Thoracic aorta (tissue), 2 donors: ENCODE measurements around the gene BLTP1. TPM values are rescaled to one million over a fixed set of nuclear protein-coding genes. Genes with fewer than 3 reads are reported as not detected.

Source experiments
- ATAC-seq: fragments of 150-250 bp; one replicate; pipeline ENCODE4 v1.8.0; 2017; ENCODE audit warnings: low read depth; ENCODE audit not compliant: insufficient number of reproducible peaks, low FRiP score
- DNase-seq: peaks from one replicate; pipeline ENCODE4 v3.0.0-alpha.2; 2020; ENCODE audit warnings: low spot score
- H3K27ac ChIP-seq, 2 donors: fragments of 200-600 bp; sonication (generic); 1 replicate in 1 of 2; 2 replicates in 1 of 2; pipeline ENCODE4 v1.5.1; 2016; ENCODE audit warnings: mild to moderate bottlenecking in 2 of 2, moderate library complexity in 2 of 2
- H3K27me3 ChIP-seq: fragments of 200-600 bp; sonication (generic); replicated peaks from 2 replicates; pipeline ENCODE4 v1.6.0; 2016; ENCODE audit warnings: mild to moderate bottlenecking; ENCODE audit not compliant: insufficient read depth
- H3K36me3 ChIP-seq: fragments of 200-600 bp; sonication (generic); one replicate; pipeline ENCODE4 v1.5.1; 2016
- H3K4me1 ChIP-seq, 2 donors: fragments of 200-600 bp; sonication (generic); 1 replicate in 1 of 2; 2 replicates in 1 of 2; pipeline versions ENCODE4 v1.5.1 to v1.6.0; 2016; ENCODE audit warnings: low read depth in 2 of 2, mild to moderate bottlenecking in 1 of 2; ENCODE audit not compliant: control insufficient read depth in 1 of 2
- H3K4me3 ChIP-seq: fragments of 200-600 bp; sonication (generic); 2 replicates; pipeline ENCODE4 v1.5.1; 2016; ENCODE audit warnings: mild to moderate bottlenecking
- H3K9me3 ChIP-seq: fragments of 200-600 bp; sonication (generic); 2 replicates; pipeline ENCODE4 v1.5.1; 2016
- total RNA-seq, 2 donors: library from RNA; depleted of rRNA; stranded (reverse); fragments of >200 nt; gene quantifications; one replicate each; pipeline versions ENCODE4 v1.1.0 to v1.2.3, GENCODE V29; 2016
- TF ChIP-seq, protein P1 (sequence below): fragments of 200-600 bp; sonication (generic); IDR thresholded peaks from one replicate; pipeline ENCODE4 v1.5.1; 2019; ENCODE audit warnings: antibody characterized with exemption

Gene BLTP1
- total RNA-seq, 2 donors from 2014 or later, result 105 to 148 TPM

DNA sequence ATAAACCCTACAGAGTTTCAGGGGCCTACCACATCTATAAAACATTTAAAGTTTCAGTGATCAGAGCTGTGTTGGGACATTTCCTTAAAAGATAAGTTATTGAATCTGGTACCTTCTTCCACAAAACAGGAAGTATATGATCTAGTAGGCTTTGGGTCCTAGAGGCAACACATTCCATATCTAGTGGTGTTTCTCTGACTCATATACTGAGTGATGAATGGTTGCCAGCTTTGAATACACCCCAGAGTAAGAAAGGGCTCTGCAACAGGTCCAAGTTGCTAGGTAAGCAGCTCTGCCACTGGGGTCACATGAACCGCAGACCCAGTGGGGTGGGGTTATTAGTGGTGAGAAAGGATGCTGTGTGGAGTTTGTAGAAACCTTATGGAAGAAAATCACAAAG is 32.4 kb upstream of the BLTP1 start:
- H3K36me3 ChIP-seq, result no peaks in the 10 kb centered on the region

DNA sequence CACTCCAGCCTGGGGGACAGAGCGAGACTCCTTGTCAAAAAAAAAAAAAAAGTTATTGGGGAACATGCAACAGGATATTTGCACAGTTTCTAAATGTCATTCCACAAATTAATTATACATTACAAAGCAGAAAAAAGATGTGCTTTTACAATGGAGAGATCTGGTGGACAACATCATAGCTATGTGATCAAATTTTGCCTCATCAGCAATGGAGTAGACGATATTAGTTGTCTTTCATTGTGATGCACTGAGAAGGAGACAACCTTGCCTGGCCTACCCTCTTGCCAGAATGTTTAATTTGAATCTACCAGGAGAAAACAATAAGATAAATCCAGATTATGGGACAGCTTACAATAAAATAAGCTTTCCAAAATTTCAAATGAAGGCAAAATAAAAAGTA is 30.5 kb upstream of the BLTP1 start:
- Histone ChIP-seq H3K27ac (no peak overlapping the region), H3K4me3 (no peak overlapping the region), H3K27me3 (no peaks in the 10 kb centered on the region), H3K9me3 (no peaks in the 10 kb centered on the region), H3K36me3 (no peaks in the 10 kb centered on the region), H3K4me1 (no peaks in the 10 kb centered on the region)
- TF ChIP-seq, protein P1, sequence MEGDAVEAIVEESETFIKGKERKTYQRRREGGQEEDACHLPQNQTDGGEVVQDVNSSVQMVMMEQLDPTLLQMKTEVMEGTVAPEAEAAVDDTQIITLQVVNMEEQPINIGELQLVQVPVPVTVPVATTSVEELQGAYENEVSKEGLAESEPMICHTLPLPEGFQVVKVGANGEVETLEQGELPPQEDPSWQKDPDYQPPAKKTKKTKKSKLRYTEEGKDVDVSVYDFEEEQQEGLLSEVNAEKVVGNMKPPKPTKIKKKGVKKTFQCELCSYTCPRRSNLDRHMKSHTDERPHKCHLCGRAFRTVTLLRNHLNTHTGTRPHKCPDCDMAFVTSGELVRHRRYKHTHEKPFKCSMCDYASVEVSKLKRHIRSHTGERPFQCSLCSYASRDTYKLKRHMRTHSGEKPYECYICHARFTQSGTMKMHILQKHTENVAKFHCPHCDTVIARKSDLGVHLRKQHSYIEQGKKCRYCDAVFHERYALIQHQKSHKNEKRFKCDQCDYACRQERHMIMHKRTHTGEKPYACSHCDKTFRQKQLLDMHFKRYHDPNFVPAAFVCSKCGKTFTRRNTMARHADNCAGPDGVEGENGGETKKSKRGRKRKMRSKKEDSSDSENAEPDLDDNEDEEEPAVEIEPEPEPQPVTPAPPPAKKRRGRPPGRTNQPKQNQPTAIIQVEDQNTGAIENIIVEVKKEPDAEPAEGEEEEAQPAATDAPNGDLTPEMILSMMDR, result no peak
- DNase-seq, result no peak
- ATAC-seq, result no peak

More for the DNA sequence above, 32.4 kb upstream of the BLTP1 start:
- DNase-seq, result no peak
- ATAC-seq, result no peak
- H3K9me3 ChIP-seq, result no peaks in the 10 kb centered on the region
- TF ChIP-seq, protein P1, result no peak
- no peak overlapping the region for H3K27ac ChIP-seq
- H3K27me3 ChIP-seq, result no peaks in the 10 kb centered on the region
- H3K4me1 ChIP-seq, result no peaks in the 10 kb centered on the region
- no peak overlapping the region for H3K4me3 ChIP-seq

DNA sequence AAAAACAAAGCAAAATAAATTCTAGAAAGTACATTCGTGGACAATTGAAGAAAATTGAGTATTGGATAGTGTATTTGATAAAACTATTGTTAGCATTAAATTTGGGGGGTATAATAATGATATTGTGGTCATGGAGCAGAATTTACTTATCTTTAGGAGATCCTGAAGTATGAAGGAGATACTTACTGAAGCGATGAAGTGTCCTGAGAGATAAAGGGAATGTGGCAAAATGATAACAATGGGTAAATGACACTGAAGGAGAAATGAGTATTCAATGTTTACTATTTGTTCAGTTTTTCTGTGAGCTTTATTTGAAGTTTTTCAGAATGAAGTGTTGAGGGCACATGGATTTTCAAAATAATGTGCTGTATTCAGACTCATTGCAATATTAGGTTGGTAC is 30.0 kb upstream of the BLTP1 start:
- ATAC-seq (no peak), DNase-seq (no peak)
- no peak overlapping the region for H3K27ac ChIP-seq
- H3K4me1 ChIP-seq, result no peaks in the 10 kb centered on the region
- no peak overlapping the region for H3K4me3 ChIP-seq
- no peaks in the 10 kb centered on the region for H3K9me3 ChIP-seq
- H3K36me3 ChIP-seq, result no peaks in the 10 kb centered on the region
- TF ChIP-seq, protein P1, result no peak
- no peaks in the 10 kb centered on the region for H3K27me3 ChIP-seq

DNA sequence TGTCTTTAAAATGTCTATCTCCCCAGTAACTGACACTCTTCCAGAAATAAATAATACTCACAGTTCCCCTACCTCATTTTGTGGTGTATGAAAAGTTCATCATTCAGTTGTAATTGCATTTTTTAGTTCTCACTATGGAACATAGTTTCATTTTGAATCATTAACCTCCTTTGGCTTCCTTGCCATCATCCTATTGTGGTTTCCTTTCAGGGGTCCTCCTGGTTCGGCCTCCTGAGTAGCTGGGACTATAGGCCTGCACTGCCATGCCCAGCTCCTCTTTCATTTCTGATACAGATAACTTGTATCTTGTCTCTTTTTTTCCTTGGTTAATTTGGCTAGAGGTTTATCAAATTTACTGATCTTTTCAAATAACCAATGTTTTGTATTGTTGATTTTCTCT is 23.1 kb upstream of the BLTP1 start:
- Histone ChIP-seq H3K4me3 (no peak overlapping the region), H3K36me3 (no peaks in the 10 kb centered on the region), H3K27ac (no peak overlapping the region), H3K27me3 (no peaks in the 10 kb centered on the region), H3K9me3 (no peaks in the 10 kb centered on the region), H3K4me1 (no peaks in the 10 kb centered on the region)
- DNase-seq (no peak), ATAC-seq (no peak)
- TF ChIP-seq, protein P1, result no peak

DNA sequence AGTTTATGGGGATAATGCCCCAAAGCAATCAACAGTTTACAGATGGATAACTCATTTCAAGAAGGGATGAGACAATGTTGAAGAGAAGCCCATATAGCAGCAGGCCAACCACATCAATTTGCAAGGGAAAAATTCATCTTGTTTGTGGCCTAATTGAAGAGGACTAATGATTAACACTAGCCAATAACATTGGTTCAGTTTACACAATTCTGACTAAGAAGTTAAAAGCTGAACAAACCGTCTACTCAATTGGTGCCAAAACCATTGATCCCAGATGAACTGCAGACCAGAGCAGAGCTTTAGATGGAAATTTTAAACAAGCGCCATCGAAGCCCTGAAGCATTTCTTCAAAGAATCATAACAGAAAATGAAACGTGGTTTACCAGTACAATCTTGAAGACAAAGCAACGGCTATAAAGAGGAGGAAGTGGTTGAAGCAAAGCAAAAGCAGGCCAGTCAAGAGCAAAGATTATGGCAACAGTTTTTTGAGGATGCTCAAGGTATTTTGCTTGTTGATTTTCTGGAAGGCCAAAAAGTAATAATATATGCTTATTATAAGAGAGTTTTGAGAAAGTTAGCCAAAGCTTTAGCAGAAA is 20.5 kb upstream of the BLTP1 start:
- ATAC-seq, result no peak
- no peak overlapping the region for H3K4me3 ChIP-seq

More for the DNA sequence above, 20.5 kb upstream of the BLTP1 start:
- no peaks in the 10 kb centered on the region for H3K27me3 ChIP-seq
- TF ChIP-seq, protein P1, result no peak
- no peak for DNase-seq
- H3K27ac ChIP-seq, result no peak overlapping the region
- no peaks in the 10 kb centered on the region for H3K4me1 ChIP-seq
- no peaks in the 10 kb centered on the region for H3K36me3 ChIP-seq
- H3K9me3 ChIP-seq, result no peaks in the 10 kb centered on the region
